ENCODE measurements around the gene MAPRE2.
"Not testable (repeated sequence)": the region's sequence is repeated elsewhere in the genome, so short reads cannot be mapped to it uniquely, and the experiment has no call there.

Gene MAPRE2

GRCh38 chr18:35128675-35129074, 87.5 kb downstream of the MAPRE2 start:
- DNase-seq: no peak

- no peak for DNase-seq
Observed at GRCh38 chr18:35130236-35130635, 89.0 kb downstream of the MAPRE2 start.

DNA sequence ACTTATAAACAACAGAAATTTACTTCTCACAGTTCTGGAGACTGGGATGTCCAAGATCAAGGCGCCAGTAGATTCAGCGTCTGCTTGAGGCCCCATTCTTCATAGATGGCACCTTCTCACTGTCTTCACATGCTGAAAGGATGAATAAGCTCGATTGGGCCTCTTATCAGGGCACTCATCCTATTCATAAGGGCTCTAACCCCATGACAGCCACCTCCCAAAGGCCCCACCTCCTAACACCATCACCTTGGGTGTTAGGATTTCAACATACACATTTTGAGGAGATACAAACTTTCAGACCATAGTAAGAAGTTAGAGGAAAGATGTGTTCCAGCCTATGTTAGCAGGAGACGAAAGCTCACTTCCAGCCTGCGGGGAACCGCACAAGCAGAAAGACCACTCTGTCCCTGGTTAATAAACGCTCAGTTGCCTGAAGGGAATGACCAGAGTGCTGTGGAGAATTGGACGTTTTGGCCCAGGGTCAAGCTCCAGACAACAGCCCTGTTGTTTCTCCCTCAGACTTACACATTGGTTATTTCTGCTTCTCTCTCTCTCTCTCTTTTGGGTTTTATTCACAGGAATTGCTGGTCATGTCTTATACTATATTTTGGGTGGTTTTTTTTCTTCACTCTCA, 90.3 kb downstream of the MAPRE2 start:
- no peak for DNase-seq

GRCh38 chr18:35132021-35132902, 91.0 kb downstream of the MAPRE2 start:
- DNase-seq: no peak

DNA sequence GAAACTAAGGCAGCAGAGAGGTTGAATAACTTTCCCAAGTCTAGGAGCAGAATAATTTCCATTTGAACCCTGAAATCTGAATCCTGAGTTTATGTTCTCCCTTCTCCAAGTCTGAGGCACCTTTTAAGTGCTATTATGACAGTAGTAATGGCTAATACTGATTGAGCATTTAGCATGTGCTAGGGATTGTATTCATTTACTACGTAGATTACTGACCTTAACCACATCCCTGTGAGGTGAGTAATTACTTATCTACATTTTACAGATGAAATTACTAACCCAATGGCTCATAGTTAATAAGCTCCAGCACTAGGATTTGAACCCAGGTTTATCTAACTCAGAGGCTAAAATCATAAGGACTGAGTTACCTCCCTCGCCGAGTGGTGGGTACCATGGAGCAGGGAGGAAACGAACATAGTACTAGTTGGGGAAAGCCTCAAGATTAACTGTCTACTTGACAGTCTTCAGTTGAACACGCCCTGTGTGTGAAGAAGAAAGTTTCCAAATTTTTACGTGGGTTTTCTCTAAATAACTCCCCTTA, 93.0 kb downstream of the MAPRE2 start:
- no peak for DNase-seq

DNA sequence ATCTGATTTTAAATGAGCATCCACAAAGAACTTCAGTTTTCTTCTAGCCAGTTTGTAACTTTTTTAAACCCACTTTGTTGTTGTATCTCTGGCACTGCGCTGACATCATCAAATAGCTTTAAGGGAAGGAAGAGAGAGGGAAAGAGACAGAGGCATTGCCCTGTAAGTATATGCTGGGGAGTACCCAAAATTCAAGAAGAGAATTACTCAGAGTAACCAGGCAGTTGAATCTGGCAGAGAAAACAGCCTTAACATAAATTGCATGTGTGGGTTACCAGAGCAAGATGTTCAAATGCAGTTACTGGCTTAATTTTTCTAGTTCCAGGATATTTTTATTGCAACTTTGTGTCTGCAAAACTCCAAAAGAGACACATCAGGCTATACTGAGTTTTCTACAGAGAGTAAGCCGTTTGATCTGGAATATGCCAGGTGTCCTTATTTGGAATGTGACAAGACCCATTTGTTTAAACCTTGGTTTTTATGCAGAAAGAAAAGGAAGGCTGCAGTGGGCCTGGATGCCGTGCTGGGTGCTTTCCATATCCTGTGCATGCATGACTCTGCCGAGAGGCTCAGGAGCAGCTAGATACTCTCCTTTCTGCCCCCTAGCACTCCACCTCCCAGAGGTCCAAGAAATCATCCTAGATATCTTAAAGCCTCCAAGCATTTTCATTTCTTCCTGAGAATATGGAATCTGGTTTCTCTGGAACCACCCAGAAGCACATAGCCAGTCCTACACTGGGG, 93.7 kb downstream of the MAPRE2 start:
- no peak for DNase-seq

DNA sequence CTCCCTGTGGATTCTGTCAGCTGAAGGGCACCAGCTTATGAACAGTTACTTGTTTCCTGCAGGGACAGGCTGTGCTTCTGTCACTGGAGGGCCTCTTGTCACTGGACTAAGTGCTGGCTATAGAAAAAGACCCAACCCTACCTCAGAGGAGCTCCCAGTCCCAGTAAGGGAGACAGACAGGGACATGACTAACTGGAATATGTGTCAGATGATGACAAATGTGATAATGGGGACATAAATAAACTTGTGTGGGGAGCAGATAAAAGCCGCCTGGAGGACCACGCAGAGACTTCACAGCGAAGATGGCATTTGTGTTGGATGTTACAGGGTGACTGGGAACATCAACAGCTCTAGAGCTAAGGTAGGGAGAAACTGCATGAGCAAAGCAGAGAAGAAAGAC, 95.0 kb downstream of the MAPRE2 start:
- DNase-seq: no peak

- DNase-seq: no peak
Observed at GRCh38 chr18:35136885-35137284, 95.7 kb downstream of the MAPRE2 start.

DNA sequence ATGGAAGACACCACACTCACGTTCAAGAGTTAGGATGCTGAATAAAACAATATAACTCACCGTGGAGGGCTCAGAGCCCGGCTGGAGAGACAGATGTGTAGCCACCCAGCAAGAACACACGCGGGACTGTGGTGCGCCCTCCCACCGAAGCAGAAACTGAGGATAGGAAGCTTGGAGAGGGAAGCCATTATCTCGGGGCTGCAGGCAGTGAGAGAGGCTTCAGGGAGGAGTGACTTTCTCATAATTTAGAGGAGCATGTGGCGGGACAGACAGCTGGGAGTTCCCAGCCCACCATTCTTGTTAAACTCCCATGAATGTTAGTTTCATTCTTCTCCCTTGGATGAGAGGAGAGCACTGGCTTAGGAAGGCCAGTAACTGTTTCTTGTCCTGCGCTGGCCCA, 96.4 kb downstream of the MAPRE2 start:
- DNase-seq: no peak

- DNase-seq: no peak
Observed at GRCh38 chr18:35138773-35139172, 97.6 kb downstream of the MAPRE2 start.

DNA sequence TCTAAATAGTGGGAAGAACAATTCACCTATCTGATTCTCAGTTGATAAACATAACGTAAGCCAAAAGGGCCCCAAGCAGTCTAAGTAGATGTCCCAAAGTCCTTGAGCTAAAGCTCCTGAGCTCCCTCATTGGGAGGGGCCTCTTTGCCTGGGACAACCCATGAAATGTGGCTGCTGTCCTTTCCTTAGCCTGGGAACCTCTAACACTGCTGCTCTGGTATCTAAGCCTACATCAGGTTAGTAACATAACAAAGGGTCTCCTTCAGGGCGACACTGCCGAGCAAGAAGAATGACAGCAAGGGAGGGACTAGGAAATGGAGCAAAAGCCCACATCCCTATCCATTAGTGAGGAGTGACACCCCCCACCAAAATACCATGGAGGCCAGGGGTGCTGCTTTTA, 98.3 kb downstream of the MAPRE2 start:
- DNase-seq: no peak

- no peak for DNase-seq
Observed at GRCh38 chr18:35141077-35141476, 99.9 kb downstream of the MAPRE2 start.

DNA sequence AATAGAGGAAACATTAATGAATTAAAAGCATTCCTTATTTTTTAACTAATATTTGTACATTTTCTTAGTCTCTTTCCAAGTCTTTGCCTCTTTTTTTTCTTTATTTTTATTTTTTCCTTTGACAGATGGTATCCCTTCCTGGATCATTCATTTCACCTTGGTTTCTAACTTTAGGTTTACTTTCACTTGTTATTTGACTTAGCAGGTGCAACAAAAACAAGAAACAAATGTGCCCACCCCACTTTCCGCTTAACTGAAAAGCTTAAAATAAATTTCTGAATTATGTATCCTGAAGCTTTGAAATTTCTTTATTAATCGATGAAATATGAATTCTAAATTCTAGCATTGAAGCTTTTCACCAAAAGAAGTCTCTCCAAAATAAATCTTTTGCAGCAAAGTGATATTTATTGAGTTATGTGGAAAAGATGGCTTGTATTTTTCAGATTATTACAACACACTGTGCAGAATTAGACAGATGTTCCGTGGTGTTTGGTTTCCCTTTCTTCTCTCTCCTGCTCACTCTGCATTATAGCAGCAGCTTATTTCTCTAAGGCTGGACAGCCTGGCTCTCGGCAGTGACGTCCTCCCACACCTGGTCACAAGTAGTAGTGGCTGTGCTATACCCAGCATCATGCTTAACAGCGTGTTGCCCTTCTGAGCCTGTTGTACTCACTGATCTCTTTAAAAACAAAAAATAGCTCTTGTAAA, 100.5 kb downstream of the MAPRE2 start:
- no peak for DNase-seq

- DNase-seq: no peak
Observed at GRCh38 chr18:35142275-35142615, 101.0 kb downstream of the MAPRE2 start.

DNA sequence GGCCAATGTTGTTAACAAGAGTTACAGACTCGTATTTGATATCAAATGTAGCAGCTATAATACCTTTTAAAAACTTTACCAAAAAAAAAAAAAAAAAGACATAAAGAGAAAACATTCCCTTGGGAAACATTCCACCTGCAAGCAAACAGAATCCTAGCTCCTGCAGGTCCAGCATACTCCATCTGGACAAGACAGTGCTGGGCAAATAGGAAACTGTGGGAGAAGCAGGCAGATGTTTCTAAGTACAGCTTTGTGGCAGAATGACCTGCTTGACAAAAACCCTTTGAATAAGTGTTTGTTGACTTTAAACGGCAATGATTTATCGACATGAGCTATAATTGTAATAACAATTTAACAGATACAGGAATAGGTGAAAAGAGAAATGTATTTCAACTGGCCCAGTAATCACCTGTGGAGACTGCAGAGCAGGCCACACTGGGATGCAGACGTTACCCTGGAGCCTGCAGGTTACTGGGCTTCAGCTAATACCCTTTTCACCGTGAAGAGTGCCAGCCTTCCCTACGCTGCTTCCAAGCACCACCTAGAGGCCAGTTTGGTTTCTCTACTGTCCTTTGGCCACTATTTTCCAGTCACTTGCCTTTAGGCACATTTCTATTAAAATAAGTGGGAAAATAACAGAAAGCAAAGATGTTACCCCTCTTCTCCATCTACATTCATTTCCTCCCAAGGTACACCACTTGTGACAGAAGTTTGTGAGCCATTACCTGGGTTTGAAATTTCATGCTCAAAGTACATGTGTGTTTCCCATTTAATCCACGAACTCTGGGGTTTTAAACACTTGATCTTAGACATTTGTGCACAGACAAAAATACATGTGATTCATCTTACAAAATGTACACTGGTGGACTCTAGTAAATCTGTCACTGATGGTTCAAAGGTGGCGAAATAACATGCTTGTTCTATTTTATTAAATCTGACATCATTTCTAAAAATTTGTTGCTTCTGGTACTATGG, 102.7 kb downstream of the MAPRE2 start:
- DNase-seq: peak; percentile 86

GRCh38 chr18:35144698-35145097, 103.5 kb downstream of the MAPRE2 start:
- no peak for DNase-seq

GRCh38 chr18:35150195-35150594, 109.0 kb downstream of the MAPRE2 start:
- not testable (repeated sequence) for DNase-seq

- no peak for DNase-seq
Observed at GRCh38 chr18:35153609-35154272, 112.5 kb downstream of the MAPRE2 start.

GRCh38 chr18:35155398-35156117, 114.3 kb downstream of the MAPRE2 start:
- no peak for DNase-seq

- no peak for DNase-seq
Observed at GRCh38 chr18:35157181-35157580, 116.0 kb downstream of the MAPRE2 start.

All from NCI-H774 (cell line).